NCI-H2171 treated with DMSO at 0.1 percent for 48 hours (cell line): ENCODE measurements around the gene CBLL1.

Experiments used
- DNase-seq: peaks from one replicate; lab custom pipeline; 2025; lab: John Stamatoyannopoulos, UW

CBLL1 gene

DNA sequence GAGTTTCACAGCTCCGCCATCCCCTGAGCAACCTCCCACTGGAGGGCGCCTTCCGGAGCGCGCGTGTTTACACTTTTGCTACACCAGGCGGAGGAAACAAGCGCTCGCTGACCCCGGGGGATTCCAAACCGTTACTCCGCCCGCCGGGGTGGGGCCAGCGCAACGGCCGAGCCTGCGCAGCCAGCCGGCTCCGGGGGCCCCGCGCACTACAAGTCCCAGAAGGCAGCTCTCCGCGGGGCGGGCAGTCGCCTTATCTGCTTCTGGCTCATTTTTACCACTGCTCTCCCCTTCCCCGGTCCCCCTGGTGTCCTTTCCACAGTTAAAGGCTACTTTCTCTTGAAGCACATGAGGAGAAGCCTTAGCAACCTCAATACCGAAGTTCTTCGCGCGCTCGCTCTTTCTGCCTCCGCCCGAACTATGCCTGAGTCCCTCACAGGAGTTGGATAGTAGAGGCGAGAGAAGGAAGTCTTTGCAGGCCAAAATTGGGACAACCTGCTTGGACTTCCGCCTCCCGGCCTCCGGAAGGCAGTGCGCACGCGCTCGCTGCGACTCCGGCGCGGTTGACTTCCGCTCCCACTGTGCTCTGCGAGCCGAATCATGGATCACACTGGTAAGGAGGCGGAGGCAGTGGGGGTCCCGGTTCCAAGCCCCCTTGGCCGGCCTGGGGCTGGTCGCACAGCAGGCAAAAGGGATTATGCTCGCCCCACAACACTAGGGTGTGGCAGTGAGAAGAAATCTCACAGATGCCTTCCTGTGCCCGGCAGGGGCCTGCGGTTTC, at the start of gene CBLL1:
Gene CBLL1 (plus strand): TSS at position 576 of the 778 bp plus-strand sequence. CDS start 22 bp downstream, at position 598.
- DNase-seq, result peak; percentile 96

DNA sequence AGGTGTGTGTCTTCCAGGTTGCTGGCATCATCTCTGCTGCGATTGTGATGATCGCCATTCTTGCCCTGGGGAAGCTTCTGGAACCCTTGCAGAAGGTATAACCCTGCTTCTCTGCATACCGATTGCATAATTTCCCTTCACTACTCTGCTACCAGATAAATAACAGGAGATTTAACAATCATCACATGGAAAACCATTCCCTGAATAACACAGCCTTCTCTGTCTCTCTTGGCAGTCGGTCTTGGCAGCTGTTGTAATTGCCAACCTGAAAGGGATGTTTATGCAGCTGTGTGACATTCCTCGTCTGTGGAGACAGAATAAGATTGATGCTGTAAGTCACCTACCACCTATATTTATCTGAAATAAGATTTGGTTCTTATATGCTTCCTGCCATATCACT, 49.6 kb upstream of the CBLL1 start:
- DNase-seq, result no peak

GRCh38 chr7:107696330-107696946, 47.5 kb upstream of the CBLL1 start:
- no peak for DNase-seq

GRCh38 chr7:107697321-107698049, 46.5 kb upstream of the CBLL1 start:
- DNase-seq, result peak; percentile 89

DNA sequence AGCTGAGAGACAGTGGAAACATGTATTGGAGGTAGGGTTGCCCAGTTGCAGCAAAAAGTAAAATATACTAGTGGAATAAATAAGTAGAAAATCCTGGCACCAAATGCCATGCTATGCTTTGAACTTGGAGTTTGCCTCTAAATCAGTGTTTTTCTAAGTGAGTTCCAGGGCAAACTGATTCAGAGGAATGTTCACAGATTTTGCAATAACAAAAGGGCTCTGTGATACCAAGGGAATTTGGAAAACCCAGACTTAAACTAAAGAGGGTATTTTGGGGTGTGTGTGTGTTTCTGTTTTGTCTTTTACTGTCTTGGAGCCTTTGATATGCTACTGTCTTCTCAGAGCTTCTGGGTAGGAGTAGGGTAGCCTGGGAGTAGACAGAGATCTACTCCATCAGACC, 43.4 kb upstream of the CBLL1 start:
- no peak for DNase-seq

DNA sequence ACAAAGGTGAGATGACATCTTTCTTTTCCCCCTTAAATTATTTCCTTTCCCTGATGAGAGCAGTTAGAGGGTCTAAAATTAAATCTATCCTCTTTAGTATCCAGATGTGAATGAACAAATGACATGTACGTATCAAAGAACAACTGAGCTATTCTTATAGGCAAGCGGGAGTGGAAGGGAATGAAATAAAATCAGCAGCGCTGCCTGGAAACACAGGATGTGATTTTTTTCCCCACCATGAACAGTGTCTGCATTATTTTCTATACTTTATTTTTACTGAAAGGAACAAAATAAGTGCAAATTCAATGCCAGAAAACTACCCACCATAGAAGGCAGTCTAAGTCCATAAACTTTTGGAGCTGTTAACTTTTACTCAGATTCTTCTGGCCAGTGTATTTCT, 42.8 kb upstream of the CBLL1 start:
- no peak for DNase-seq

- no peak for DNase-seq
Observed at GRCh38 chr7:107703219-107703618, 40.7 kb upstream of the CBLL1 start.

DNA sequence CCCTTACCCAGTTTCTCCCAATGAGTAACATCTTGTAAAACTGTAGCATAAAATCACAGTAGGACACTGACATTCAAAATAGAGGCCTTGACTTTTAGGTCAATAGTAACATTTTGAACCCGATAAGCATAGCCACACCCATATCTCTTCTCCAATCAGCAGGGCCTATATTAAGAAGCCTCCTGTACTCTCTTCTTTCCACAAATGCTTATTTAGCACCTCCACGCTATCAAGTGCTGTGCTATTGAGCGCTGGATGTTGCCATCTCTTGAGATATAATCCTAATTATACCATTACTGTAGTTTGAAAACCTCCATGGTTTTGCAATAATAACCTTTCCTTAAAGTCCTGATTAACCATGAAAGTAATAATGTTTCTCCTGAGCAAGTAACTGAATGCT, 40.1 kb upstream of the CBLL1 start:
- DNase-seq, result no peak

DNA sequence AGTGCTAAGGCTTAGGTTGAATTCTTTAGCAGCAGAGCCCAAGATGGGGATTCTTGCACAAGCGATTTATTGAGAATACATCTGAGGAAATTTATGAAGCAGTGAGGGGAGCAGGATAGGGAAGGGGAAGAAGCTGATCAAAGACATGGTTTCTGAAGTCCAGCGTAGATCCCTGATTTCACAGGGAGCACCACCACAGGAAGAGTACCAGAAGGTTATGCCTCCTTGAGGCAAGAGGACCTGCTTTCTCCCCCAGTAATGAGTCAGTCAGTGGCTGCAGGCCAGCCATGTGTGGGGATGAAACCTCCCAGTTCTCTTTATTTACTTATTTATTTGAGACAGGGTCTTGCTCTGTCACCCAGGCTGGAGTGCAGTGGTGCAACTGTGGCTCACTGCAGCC, 35.0 kb upstream of the CBLL1 start:
- no peak for DNase-seq

GRCh38 chr7:107711301-107711700, 32.6 kb upstream of the CBLL1 start:
- no peak for DNase-seq

- DNase-seq, result no peak
Observed at GRCh38 chr7:107712025-107712424, 31.9 kb upstream of the CBLL1 start.

- DNase-seq, result no peak
Observed at GRCh38 chr7:107712896-107713295, 31.0 kb upstream of the CBLL1 start.

DNA sequence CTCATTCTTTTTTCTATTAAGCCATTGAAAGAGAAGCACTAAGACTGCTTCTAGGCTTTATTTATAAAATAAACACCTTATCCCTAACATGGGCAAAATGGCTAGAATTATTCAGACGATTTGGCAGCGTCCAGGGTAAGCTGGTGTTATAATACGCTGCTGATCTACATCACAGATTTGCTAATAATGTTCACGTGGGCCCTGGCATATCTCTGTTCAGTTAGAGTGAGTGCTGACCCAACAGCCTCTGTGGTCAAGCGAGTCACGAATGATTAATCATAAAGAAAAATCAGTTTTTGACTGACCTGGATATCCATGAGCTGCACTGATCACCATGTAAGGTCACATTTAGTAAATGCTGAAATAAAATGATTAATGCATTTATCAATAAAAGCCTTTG, 28.4 kb upstream of the CBLL1 start:
- DNase-seq, result no peak

DNA sequence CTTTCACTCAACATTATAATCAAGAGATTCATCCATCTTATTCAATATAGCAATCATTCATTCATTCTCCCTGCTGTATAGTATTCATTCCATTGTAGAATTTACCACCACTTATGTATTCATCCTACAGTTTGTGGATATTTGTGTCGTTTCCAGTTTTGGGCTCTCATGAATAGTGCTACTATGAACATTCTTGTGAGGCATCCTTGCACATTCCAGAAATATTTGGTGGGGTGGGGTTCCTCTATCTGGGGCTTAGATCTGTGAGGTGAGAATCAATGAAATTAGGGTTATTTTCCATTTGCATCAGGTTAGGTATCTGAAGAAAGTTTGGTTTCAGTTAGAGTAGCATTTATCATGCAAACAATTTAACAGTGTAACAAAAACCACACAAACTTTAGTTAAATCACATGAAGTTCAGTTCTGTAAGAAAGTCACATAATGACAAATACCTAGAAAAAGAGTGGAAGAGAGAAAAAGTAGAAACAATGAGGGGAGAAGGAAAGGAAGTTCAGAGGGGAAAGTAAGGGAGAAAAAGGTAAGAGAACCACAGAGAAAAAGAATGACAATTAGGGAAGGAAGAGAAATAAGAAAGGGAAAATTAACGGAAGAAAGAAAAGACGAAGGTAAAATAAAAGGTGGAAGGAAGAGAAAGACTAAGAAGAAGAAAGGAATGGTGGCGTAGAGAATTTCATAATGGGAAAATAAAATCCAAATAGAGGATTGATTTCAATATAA, 25.3 kb upstream of the CBLL1 start:
- no peak for DNase-seq

DNA sequence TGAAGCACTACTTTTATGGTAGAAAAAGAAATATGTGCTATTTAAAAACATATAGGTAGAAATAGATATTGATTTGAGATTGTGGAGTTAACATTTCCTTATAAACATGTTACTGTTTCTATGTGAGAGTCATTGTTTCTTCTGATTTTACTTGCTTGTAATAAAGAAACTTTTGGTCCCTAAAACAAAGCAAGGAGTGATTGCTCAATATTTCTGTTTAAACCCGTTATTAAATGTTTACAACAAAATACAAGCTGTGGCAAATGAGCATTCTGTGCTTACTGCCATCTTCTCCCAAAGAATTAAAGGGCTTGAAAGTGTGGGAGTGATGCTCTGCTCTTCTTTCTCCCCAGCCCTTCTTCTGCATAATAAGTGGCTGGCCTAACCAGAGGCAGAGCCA, 22.7 kb upstream of the CBLL1 start:
- DNase-seq, result no peak

DNA sequence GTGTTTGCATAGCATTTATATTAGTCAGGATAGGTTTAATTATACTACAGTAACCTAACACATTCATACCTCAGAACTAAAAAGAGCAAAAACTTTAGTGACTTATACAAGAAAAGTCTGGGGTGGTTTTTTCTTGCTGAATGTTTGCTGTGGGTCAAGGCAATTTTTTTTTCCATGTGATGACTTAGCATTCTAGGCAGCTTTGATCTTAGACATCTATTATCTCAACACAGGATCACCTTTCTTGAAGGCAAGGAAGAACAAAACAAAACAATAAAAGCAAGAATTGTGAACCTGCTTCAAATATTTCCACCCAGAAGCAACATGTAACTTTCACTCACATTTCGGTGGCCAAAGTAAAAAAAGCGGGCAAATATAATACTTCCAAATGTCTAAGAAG, 20.7 kb upstream of the CBLL1 start:
- no peak for DNase-seq

GRCh38 chr7:107725138-107725740, 18.7 kb upstream of the CBLL1 start:
- DNase-seq, result peak; percentile 48

DNA sequence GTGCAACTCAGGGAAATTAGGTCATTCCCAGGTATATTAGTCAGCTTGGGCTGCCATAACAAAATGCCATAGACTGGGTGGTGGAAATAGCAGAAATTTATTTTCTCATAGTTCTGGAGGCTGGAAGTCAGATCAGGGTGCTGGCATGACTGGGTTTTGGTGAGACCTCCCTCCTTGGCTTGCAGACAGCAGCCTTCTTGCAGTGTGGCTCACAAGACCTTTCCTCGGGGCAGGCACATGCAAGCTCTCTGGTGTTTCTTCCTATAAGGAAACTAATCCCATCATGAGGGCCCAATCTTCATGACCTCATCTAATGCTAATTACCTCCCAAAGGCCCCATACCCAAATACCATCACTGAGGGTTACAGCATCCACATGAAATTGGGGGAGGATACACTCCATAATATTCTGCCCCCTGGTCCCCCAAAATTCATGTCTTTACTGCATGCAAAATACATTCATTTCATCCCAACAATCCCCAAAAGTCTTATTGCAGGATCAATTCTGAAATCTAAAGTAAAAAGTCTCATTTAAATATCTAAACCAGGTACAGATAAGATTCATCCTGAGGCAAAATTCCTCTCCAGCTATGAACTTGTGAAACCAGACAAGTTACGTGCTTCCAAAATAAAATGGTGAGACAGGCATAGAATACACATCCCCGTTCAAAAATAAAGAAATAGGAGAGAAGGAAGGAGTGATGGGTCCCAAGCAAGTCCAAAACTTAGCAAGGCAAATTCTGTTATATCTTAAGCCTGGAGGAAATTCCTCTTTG, 17.4 kb upstream of the CBLL1 start:
- DNase-seq, result no peak

DNA sequence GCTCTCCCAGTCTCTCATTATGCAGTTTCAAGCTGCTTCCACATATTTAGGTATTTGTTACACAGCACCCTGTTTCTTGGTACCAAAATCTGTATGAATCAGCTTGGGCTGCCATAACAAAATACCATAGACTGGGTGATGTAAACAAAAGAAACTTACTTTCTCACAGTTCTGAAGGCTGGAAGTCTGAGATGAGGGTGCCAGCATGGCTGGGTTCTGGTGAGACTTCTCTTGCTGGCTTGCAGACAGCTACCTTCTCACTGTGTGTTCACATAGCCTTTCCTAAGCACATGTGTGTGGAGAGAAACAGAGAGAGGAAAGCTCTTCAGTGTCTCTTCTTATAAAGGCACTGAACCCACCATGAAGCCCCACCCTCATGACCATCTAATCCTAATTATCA, 15.7 kb upstream of the CBLL1 start:
- DNase-seq, result no peak

- no peak for DNase-seq
Observed at GRCh38 chr7:107742678-107743566, 1.0 kb upstream of the CBLL1 start.
